ENCODE results near the gene MAB21L4. TPM values are rescaled to one million over a fixed set of nuclear protein-coding genes. Genes with fewer than 3 reads are reported as not detected.

Gene MAB21L4
- total and polyA plus RNA-seq, 11 donors: 0.10 to 0.75 TPM; not detected in 9

DNA sequence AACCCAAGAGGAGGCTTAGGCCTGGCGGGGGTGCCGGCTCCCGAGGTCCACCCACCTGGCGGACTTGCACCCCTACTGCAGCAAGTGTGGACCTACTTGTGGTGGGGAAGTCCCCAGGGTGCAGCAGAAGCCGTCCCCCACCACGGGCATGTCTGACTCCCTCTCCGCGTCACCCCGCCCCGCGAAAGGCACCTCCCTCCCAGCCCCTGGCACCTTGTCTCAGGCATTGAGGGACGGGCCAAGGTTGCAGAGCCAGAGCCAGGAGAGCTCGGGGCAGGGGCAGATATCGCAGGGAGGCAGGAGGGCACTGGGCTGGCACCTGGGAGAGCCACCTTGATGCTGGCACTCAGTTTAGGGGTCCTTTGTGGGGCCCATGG lies 29.2 kb upstream of the MAB21L4 start:
- H3K4me3 ChIP-seq: no peak overlapping the region
- TF ChIP-seq POLR2A (IDR thresholded peaks at IDR 0.05): no peak
- TF ChIP-seq, protein P1, sequence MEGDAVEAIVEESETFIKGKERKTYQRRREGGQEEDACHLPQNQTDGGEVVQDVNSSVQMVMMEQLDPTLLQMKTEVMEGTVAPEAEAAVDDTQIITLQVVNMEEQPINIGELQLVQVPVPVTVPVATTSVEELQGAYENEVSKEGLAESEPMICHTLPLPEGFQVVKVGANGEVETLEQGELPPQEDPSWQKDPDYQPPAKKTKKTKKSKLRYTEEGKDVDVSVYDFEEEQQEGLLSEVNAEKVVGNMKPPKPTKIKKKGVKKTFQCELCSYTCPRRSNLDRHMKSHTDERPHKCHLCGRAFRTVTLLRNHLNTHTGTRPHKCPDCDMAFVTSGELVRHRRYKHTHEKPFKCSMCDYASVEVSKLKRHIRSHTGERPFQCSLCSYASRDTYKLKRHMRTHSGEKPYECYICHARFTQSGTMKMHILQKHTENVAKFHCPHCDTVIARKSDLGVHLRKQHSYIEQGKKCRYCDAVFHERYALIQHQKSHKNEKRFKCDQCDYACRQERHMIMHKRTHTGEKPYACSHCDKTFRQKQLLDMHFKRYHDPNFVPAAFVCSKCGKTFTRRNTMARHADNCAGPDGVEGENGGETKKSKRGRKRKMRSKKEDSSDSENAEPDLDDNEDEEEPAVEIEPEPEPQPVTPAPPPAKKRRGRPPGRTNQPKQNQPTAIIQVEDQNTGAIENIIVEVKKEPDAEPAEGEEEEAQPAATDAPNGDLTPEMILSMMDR (IDR thresholded peaks at IDR 0.05): no peak
- H3K27me3 ChIP-seq: no peaks in the 10 kb centered on the region
- H3K4me1 ChIP-seq: peaks cover 0 to 14% (median 0%) of the 10 kb centered on the region in 12 donors
- 85 to 90% (median 86%) methylated on average over 14 of the region's 14 CpGs for WGBS, 4 donors
- no peaks in the 10 kb centered on the region for H3K36me3 ChIP-seq
- H3K9me3 ChIP-seq: peaks cover 0 to 10% (median 2%) of the 10 kb centered on the region in 12 donors
- DNase-seq: peak; percentile 4 to 62 (median 19)
- no peak for ATAC-seq
- intact Hi-C loops (cut with DNase I): no loop called here
- no peak overlapping the region for H3K27ac ChIP-seq

DNA sequence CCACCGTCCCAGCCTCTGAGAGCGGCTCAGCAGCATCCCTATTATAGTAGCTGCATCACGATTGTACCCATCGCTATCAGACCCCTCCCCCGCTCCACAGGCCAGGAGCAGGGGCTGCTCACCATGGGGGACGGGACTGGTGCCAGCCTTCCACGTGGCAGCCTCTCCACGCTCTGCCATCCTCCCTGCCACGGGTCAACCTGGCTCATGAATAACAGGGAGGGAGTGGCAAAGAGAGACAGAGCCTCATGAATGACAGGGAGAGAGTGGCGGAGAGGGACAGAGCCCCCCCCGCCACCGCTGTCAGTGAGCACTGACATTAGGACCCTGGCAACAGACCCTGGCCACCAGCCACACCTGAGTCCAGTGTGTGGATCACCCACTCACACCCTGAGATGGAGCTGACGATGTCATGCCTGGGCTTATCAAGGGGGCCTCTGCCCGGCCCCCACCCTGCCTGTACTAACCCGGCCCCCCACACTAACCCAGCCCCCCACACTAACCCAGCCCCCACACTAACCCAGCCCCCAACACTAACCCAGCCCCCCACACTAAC lies 27.1 kb upstream of the MAB21L4 start:
- no peak overlapping the region for H3K27ac ChIP-seq
- no peaks in the 10 kb centered on the region for H3K36me3 ChIP-seq
- intact Hi-C loops (cut with DNase I): no loop called here
- no peak for ATAC-seq
- peaks cover 0 to 9% (median 2%) of the 10 kb centered on the region in 12 donors for H3K9me3 ChIP-seq
- peak in 4 of 5 donors; percentile 5 to 54 (median 20) for DNase-seq
- 47 to 61% (median 58%) methylated on average over 13 to 15 of the region's 15 CpGs for WGBS, 4 donors
- H3K4me1 ChIP-seq: peaks cover 0 to 14% (median 0%) of the 10 kb centered on the region in 12 donors
- no peak for TF ChIP-seq POLR2A (IDR thresholded peaks at IDR 0.05)
- TF ChIP-seq, protein P1 (IDR thresholded peaks at IDR 0.05): no peak
- H3K4me3 ChIP-seq: no peak overlapping the region
- no peaks in the 10 kb centered on the region for H3K27me3 ChIP-seq

DNA sequence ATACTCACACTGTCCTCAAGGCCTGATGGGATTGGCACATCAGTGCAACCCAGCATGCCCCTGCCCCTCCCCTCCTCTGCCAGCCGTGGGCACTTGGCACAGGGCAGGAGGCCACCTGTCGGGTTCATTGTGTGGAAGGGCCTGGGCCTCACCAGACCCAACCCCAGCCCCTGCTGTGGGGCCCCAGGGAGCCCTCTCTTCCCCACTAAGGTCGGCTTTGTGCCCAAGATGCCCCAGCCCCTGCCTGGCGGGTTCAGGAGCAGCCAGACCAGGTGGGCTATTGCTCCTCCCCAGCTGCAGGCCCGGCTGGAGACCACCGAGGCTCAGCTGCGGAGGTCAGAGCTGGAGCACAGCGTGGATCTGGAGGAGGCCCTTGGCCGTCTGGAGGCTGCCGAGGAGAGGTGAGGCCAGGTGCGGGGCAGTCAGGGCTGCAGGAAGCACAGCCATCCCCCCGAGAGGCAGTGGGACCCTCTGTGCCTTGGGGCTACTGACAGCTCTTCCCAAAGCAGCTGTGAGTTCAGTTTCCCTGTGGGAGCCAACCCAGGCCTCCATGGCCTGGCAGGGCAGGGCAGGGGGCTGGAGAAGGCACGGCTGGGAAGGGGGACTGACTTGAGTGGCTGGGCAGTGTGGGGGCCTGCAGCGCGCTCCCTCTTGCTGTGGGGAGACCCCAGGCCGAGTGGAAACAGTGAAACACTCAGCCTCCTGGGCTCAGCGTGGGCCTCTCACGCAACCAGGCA lies 26.5 kb upstream of the MAB21L4 start:
- WGBS, 4 donors: 84 to 87% (median 86%) methylated on average over 15 to 18 of the region's 18 CpGs
- Histone ChIP-seq H3K4me3 (no peak overlapping the region), H3K4me1 (peaks cover 0 to 14% (median 0%) of the 10 kb centered on the region in 12 donors), H3K27ac (no peak overlapping the region), H3K9me3 (peaks cover 0 to 2% (median 0%) of the 10 kb centered on the region in 12 donors), H3K27me3 (no peaks in the 10 kb centered on the region), H3K36me3 (no peaks in the 10 kb centered on the region)
- TF ChIP-seq, protein P1 (IDR thresholded peaks at IDR 0.05): no peak
- intact Hi-C loops (cut with DNase I): no loop called here
- no peak for ATAC-seq
- DNase-seq: peak in 4 of 5 donors; percentile 13 to 27 (median 24)

DNA sequence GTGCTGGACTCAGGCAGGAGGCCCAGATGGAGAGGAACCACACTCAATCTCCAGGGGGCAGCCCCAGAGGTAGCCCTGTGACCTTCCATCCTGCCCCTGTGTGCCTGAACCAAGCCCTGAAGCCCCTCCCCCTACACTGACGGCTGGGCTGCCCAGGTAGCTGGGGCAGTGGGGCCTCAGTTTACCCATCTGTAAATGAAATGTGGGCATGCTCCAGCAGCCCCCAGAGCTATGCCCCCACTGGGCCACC lies 26.0 kb upstream of the MAB21L4 start:
- intact Hi-C loops (cut with DNase I): no loop called here
- ATAC-seq (no peak), DNase-seq (peak in 1 of 5 donors; percentile 12)
- no peaks in the 10 kb centered on the region for H3K9me3 ChIP-seq
- H3K4me1 ChIP-seq: peaks cover 0 to 18% (median 1%) of the 10 kb centered on the region in 12 donors
- no peak overlapping the region for H3K27ac ChIP-seq
- TF ChIP-seq, protein P1 (IDR thresholded peaks at IDR 0.05): no peak
- TF ChIP-seq POLR2A (IDR thresholded peaks at IDR 0.05): no peak
- peaks cover 0 to 3% (median 0%) of the 10 kb centered on the region in 9 donors for H3K27me3 ChIP-seq
- no peak overlapping the region for H3K4me3 ChIP-seq
- 79 to 90% methylated on average over 1 of the region's 1 CpG; no CpG with 5 or more reads in 2 of the 4 donors for WGBS, 4 donors
- no peaks in the 10 kb centered on the region for H3K36me3 ChIP-seq
